ENCODE results near the gene KMO. TPM values are rescaled to one million over a fixed set of nuclear protein-coding genes. Genes with fewer than 3 reads are reported as not detected.

Gene KMO
- total RNA-seq = 0.07 TPM in 1 of 2 replicates, not detected in the other

DNA sequence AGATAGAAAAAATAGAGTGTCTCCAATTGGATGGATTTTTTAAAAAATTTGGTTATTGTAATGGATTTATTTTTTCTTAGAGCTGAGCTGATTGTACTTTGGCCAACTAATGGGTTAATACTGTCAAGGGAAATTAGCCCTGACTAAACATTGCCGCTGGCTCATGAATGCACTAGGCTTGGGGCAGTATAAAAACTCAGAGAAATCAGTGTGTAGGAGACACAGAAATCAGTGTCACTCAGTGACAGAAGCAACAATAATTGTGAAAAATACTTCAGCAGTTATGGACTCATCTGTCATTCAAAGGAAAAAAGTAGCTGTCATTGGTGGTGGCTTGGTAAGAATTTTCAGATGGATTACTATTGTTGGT is at the start of gene KMO:
KMO (plus strand) TSS at position 217 of the 370 bp plus-strand sequence; CDS start at position 284, 67 bp downstream.

DNA sequence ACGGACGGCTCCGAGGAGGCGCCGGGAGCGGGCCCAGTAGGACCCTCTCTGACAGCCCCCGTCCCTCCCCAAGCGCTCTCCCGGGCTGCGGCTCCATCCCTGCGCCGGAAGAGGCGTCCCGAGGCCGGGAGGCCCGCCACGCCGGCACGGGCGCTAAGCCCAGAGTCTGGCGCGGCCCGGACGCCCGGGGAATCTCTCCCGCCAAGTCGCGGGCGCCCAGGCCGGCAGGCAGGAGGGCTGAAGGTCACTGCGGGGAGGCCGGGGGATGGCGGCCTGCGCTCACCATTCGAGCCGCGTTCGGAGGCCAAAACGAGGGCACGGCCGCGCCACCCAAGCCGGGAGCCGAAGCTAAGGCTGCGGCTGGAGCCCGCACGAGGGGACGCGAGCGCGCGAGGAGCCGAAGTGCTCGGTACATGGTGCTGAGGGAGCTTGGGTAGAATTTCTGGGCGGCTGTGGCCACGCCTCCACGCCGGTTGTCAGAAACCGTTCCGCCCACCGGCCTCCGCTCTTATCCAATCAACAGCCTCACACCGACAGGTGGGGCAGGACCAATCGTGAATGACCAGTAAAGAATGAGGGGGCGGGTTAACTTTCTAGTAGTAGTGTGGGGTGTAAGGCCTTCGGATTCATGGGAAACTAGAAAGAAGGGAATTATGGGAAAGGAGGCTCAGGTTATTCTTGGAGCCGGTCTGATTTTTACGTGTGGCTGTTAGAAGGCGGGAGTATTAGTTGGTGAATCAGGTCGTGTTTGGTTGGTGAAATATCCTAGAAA is 12.7 kb upstream of the KMO start, which contains the start of gene FH:
FH (minus strand) TSS at position 448 of the 772 bp plus-strand sequence; CDS start at position 415, 33 bp downstream.

GRCh38 chr1:241640149-241640866 is 108.1 kb downstream of the KMO start, which contains the start of the genes CHML and OPN3:
Gene CHML, minus strand, starts transcription at chr1:241640369. Its CDS starts 4,603 bp downstream, at chr1:241635766.
Gene OPN3, minus strand, starts transcription at chr1:241640369. Its CDS starts 115 bp downstream, at chr1:241640254.

Other genes with a start within 250 kb of the KMO start
- gene RGS7, start 175.2 kb upstream of the KMO start, total RNA-seq = not detected in 2 replicates
- gene FH, start 12.6 kb upstream of the KMO start, total RNA-seq = 56.7 and 58.4 TPM in 2 replicates
- gene CHML, start 108.0 kb downstream of the KMO start, total RNA-seq = 10.3 and 14.5 TPM in 2 replicates
- gene OPN3, start 108.0 kb downstream of the KMO start, total RNA-seq = 19.1 and 49.8 TPM in 2 replicates
- not detected in 2 replicates for gene WDR64, start 119.9 kb downstream of the KMO start, total RNA-seq

All from nasal cavity respiratory epithelium epithelial cell of viscerocranial mucosa (primary cell).